Measurements from ENCODE around the gene FZR1.
"Not testable (repeated sequence)": the region's sequence is repeated elsewhere in the genome, so short reads cannot be mapped to it uniquely, and the experiment has no call there.

Gene FZR1

GRCh38 chr19:3493651-3494050 is 12.5 kb upstream of the FZR1 start:
- in situ Hi-C loops (cut with MboI; ENCODE audit: low sequenced_read_pairs): loop anchor here (25.0 kb wide), 1 partner anchor 531 kb away; no protein-coding TSS in a partner anchor

GRCh38 chr19:3494051-3494450 is 12.1 kb upstream of the FZR1 start:
- in situ Hi-C loops (cut with MboI; ENCODE audit: low sequenced_read_pairs): loop anchor here (25.0 kb wide), 1 partner anchor 532 kb away; no protein-coding TSS in a partner anchor

- in situ Hi-C loops (cut with MboI; ENCODE audit: low sequenced_read_pairs): loop anchor here (25.0 kb wide), 1 partner anchor 532 kb away; no protein-coding TSS in a partner anchor
Observed at GRCh38 chr19:3494559-3494958, 11.6 kb upstream of the FZR1 start.

- in situ Hi-C loops (cut with MboI; ENCODE audit: low sequenced_read_pairs): loop anchor here (25.0 kb wide), 1 partner anchor 534 kb away; no protein-coding TSS in a partner anchor
Observed at GRCh38 chr19:3496392-3497273, 9.5 kb upstream of the FZR1 start.

GRCh38 chr19:3497757-3498520 is 8.2 kb upstream of the FZR1 start:
- in situ Hi-C loops (cut with MboI; ENCODE audit: low sequenced_read_pairs): loop anchor here (25.0 kb wide), 1 partner anchor 536 kb away; no protein-coding TSS in a partner anchor

GRCh38 chr19:3499738-3500428 is 6.2 kb upstream of the FZR1 start:
- in situ Hi-C loops (cut with MboI; ENCODE audit: low sequenced_read_pairs): loop anchor here (25.0 kb wide), 1 partner anchor 538 kb away; no protein-coding TSS in a partner anchor

GRCh38 chr19:3500429-3501101 is 5.5 kb upstream of the FZR1 start, which contains the start of gene DOHH:
TSS of gene DOHH (minus strand) at chr19:3500674. CDS start at chr19:3496814, 3,860 bp downstream.
- in situ Hi-C loops (cut with MboI; ENCODE audit: low sequenced_read_pairs): no loop called here

GRCh38 chr19:3501780-3502179 is 4.3 kb upstream of the FZR1 start:
- in situ Hi-C loops (cut with MboI; ENCODE audit: low sequenced_read_pairs): no loop called here

GRCh38 chr19:3503036-3503572 is 3.0 kb upstream of the FZR1 start:
- in situ Hi-C loops (cut with MboI; ENCODE audit: low sequenced_read_pairs): no loop called here

- in situ Hi-C loops (cut with MboI; ENCODE audit: low sequenced_read_pairs): no loop called here
Observed at GRCh38 chr19:3504735-3505134, 1.4 kb upstream of the FZR1 start.

GRCh38 chr19:3506384-3507340 is 551 bp downstream of the FZR1 start:
- in situ Hi-C loops (cut with MboI; ENCODE audit: low sequenced_read_pairs): no loop called here

GRCh38 chr19:3507371-3508120 is 1.4 kb downstream of the FZR1 start:
- in situ Hi-C loops (cut with MboI; ENCODE audit: low sequenced_read_pairs): no loop called here

GRCh38 chr19:3508121-3508661 is 2.1 kb downstream of the FZR1 start:
- in situ Hi-C loops (cut with MboI; ENCODE audit: low sequenced_read_pairs): not testable (repeated sequence)

- in situ Hi-C loops (cut with MboI; ENCODE audit: low sequenced_read_pairs): no loop called here
Observed at GRCh38 chr19:3508771-3509535, 2.8 kb downstream of the FZR1 start.

GRCh38 chr19:3509566-3509989 is 3.5 kb downstream of the FZR1 start:
- in situ Hi-C loops (cut with MboI; ENCODE audit: low sequenced_read_pairs): no loop called here

GRCh38 chr19:3510727-3511126 is 4.6 kb downstream of the FZR1 start:
- in situ Hi-C loops (cut with MboI; ENCODE audit: low sequenced_read_pairs): no loop called here

Measured in HL-60/S4 (cell line).